Kidney (tissue), 14 donors: ENCODE data around the gene SH3D21. TPM values are rescaled to one million over a fixed set of nuclear protein-coding genes. Genes with fewer than 3 reads are reported as not detected.

Source experiments
- DNase-seq, 5 donors: peaks; one replicate each; pipeline ENCODE4 v3.0.0-alpha.2; 2013 to 2020
- FAIRE-seq: peaks from 2 replicates; lab custom pipeline; 2012; peaks lifted over from hg19 to GRCh38; lab: Jason Lieb, UNC
- H3K27ac ChIP-seq, 2 donors: one replicate each; pipeline ENCODE4 v1.7.0; 2013; ENCODE audit warnings: low read depth in 2 of 2, low read length in 2 of 2, inconsistent platforms in 1 of 2
- H3K27me3 ChIP-seq: one replicate; pipeline ENCODE4 v1.7.1; 2013; ENCODE audit warnings: low read length, inconsistent platforms; ENCODE audit not compliant: control insufficient read depth, insufficient read depth
- H3K36me3 ChIP-seq, 3 donors: one replicate each; pipeline versions ENCODE4 v1.7.0 to v1.7.1; 2013; ENCODE audit warnings: low read length in 3 of 3, control low read depth in 1 of 3, inconsistent platforms in 1 of 3; ENCODE audit not compliant: insufficient read depth in 3 of 3, control insufficient read depth in 2 of 3
- H3K4me1 ChIP-seq, 3 donors: one replicate each; pipeline versions ENCODE4 v1.7.0 to v1.7.1; 2013; ENCODE audit warnings: low read length in 3 of 3, inconsistent platforms in 1 of 3, low read depth in 1 of 3; ENCODE audit not compliant: control insufficient read depth in 2 of 3, insufficient read depth in 2 of 3
- H3K4me3 ChIP-seq, 3 donors: one replicate each; pipeline versions ENCODE4 v1.7.0 to v1.8.1; 2013; ENCODE audit warnings: low read length in 3 of 3, control low read depth in 1 of 3, inconsistent platforms in 1 of 3
- H3K9ac ChIP-seq, 3 donors: one replicate each; pipeline versions ENCODE4 v1.7.0 to v1.7.1; 2013; ENCODE audit warnings: low read length in 3 of 3, control low read depth in 1 of 3, inconsistent platforms in 1 of 3
- H3K9me3 ChIP-seq, 3 donors: one replicate each; pipeline versions ENCODE4 v1.7.0 to v1.7.1; 2013; ENCODE audit warnings: low read length in 3 of 3, control low read depth in 1 of 3, inconsistent platforms in 1 of 3; ENCODE audit not compliant: control insufficient read depth in 2 of 3, insufficient read depth in 1 of 3
- CTCF ChIP-seq: IDR thresholded peaks from 3 replicates; pipeline ENCODE4 v1.5.1; 2012; ENCODE audit warnings: mild to moderate bottlenecking, moderate library complexity, borderline replicate concordance; ENCODE audit not compliant: insufficient read depth; ENCODE audit errors: extremely low read depth
- intact Hi-C: fragments of 100-400 bp; cut with DNase I; formaldehyde crosslinking; loops from one replicate; pipeline ENCODE4 v1.11.1; 2022
- polyA plus RNA-seq: library from polyadenylated mRNA; stranded (reverse); fragments of 350-450 nt; fragmentation: Illumina TruSeq; extraction: RNeasy Lipid Tissue Mini Kit (QIAGEN cat#74804); gene quantifications from one replicate; pipeline ENCODE4 v1.2.3, GENCODE V29; 2014; ENCODE audit warnings: low read depth, low replicate concordance; ENCODE audit not compliant: insufficient read depth
- total RNA-seq: library from RNA; stranded (reverse); fragmentation: NEBNext Ultra II Directional; extraction: Animal tissue kit (Norgen Biotek cat#: 25700); gene quantifications from one replicate; pipeline ENCODE4 v1.2.1, GENCODE V29; 2021
- donor health status: control.
- donor health status: control.
- donor health status: control.
- donor health status: control.
- donor health status: control.
- donor health status: DM: yes; HTN: yes; CAD: no.
- donor health status: Normal renal cell carcinoma (clear cell type).

Gene SH3D21
- total and polyA plus RNA-seq, 2 donors from 2014 or later, result 5.7 to 33.4 TPM

- DNase-seq, result peak in 4 of 5 donors; percentile 85 to 90 (median 87)
- Histone ChIP-seq H3K27ac (peak overlapping the region in 1 of 2 donors; percentile 49), H3K9ac (no peak overlapping the region), H3K27me3 (no peaks in the 10 kb centered on the region), H3K9me3 (no peaks in the 10 kb centered on the region), H3K4me3 (no peak overlapping the region), H3K4me1 (peaks cover 10 to 39% (median 30%) of the 10 kb centered on the region in 3 donors), H3K36me3 (peaks cover 0 to 8% (median 7%) of the 10 kb centered on the region in 3 donors)
- TF ChIP-seq CTCF, result peak; percentile 94
- intact Hi-C loops, result no loop called here
- no peak for FAIRE-seq
Observed at GRCh38 chr1:36369061-36369861, 63.1 kb downstream of the SH3D21 start.

Other genes with a start within 250 kb of the SH3D21 start
- gene TEKT2, start 222.3 kb upstream of the SH3D21 start, total RNA-seq, result 5.7 TPM
- gene TEKT2, start 222.3 kb upstream of the SH3D21 start, polyA plus RNA-seq, result 2.4 TPM
- gene ADPRS, start 217.5 kb upstream of the SH3D21 start, total RNA-seq, result 26.9 TPM
- gene ADPRS, start 217.5 kb upstream of the SH3D21 start, polyA plus RNA-seq, result 36.4 TPM
- gene COL8A2, start 181.1 kb upstream of the SH3D21 start, total RNA-seq, result 6.4 TPM
- 0.90 TPM for gene COL8A2, start 181.1 kb upstream of the SH3D21 start, polyA plus RNA-seq
- 58.4 TPM for gene TRAPPC3, start 156.9 kb upstream of the SH3D21 start, total RNA-seq
- 102 TPM for gene TRAPPC3, start 156.9 kb upstream of the SH3D21 start, polyA plus RNA-seq
- 78.7 TPM for gene MAP7D1, start 150.2 kb upstream of the SH3D21 start, total RNA-seq
- gene MAP7D1, start 150.2 kb upstream of the SH3D21 start, polyA plus RNA-seq, result 47.5 TPM
- 102 TPM for gene THRAP3, start 81.9 kb upstream of the SH3D21 start, total RNA-seq
- gene THRAP3, start 81.9 kb upstream of the SH3D21 start, polyA plus RNA-seq, result 28.0 TPM
- 31.8 TPM for gene EVA1B, start 17.3 kb downstream of the SH3D21 start, total RNA-seq
- 91.8 TPM for gene EVA1B, start 17.3 kb downstream of the SH3D21 start, polyA plus RNA-seq
- gene STK40, start 79.6 kb downstream of the SH3D21 start, total RNA-seq, result 39.2 TPM
- 30.9 TPM for gene STK40, start 79.6 kb downstream of the SH3D21 start, polyA plus RNA-seq
- 29.5 TPM for gene LSM10, start 91.5 kb downstream of the SH3D21 start, total RNA-seq
- gene LSM10, start 91.5 kb downstream of the SH3D21 start, polyA plus RNA-seq, result 91.6 TPM
- gene OSCP1, start 144.1 kb downstream of the SH3D21 start, total RNA-seq, result 22.0 TPM
- gene OSCP1, start 144.1 kb downstream of the SH3D21 start, polyA plus RNA-seq, result 27.8 TPM
- 48.1 TPM for gene MRPS15, start 158.0 kb downstream of the SH3D21 start, total RNA-seq
- gene MRPS15, start 158.0 kb downstream of the SH3D21 start, polyA plus RNA-seq, result 160 TPM
- gene CSF3R, start 176.5 kb downstream of the SH3D21 start, total RNA-seq, result 13.3 TPM
- gene CSF3R, start 176.5 kb downstream of the SH3D21 start, polyA plus RNA-seq, result 1.4 TPM